GM10248 (cell line): ENCODE results near the gene RTL9.

ENCODE experiments used
- CTCF ChIA-PET: fragments of 300-600 bp; sonication (Branson Sonifier 250); formaldehyde crosslinking; extraction: SDS; loops from one replicate; lab custom pipeline; 2021; ENCODE audit warnings: antibody characterized with exemption; lab: Yijun Ruan, JAX
- POLR2A ChIA-PET: fragments of 350-650 bp; sonication (Branson Sonifier 250); formaldehyde crosslinking; extraction: SDS; loops from one replicate; lab custom pipeline; 2020; ENCODE audit warnings: antibody characterized with exemption; lab: Yijun Ruan, JAX
- DNase-seq: peaks from one replicate; pipeline ENCODE4 v3.0.0; 2012; ENCODE audit errors: extremely low spot score
- TF ChIP-seq, protein P1 (sequence below): IDR thresholded peaks from 2 replicates; pipeline ENCODE4 v1.5.1; 2012; ENCODE audit warnings: mild to moderate bottlenecking, low read depth; ENCODE audit errors: extremely low read depth, missing control alignments, control extremely low read depth

Gene RTL9

GRCh38 chrX:110394651-110395050, 36.0 kb downstream of the RTL9 start:
- ChIA-PET POLR2A (no interaction called here), CTCF (interaction anchor here (0.8 to 1.2 kb wide), 2 partner anchors 234 to 503 kb away, joined by 3 read pairs; no protein-coding TSS in a partner anchor)
- TF ChIP-seq, protein P1, sequence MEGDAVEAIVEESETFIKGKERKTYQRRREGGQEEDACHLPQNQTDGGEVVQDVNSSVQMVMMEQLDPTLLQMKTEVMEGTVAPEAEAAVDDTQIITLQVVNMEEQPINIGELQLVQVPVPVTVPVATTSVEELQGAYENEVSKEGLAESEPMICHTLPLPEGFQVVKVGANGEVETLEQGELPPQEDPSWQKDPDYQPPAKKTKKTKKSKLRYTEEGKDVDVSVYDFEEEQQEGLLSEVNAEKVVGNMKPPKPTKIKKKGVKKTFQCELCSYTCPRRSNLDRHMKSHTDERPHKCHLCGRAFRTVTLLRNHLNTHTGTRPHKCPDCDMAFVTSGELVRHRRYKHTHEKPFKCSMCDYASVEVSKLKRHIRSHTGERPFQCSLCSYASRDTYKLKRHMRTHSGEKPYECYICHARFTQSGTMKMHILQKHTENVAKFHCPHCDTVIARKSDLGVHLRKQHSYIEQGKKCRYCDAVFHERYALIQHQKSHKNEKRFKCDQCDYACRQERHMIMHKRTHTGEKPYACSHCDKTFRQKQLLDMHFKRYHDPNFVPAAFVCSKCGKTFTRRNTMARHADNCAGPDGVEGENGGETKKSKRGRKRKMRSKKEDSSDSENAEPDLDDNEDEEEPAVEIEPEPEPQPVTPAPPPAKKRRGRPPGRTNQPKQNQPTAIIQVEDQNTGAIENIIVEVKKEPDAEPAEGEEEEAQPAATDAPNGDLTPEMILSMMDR = no peak
- no peak for DNase-seq

GRCh38 chrX:110395877-110396276, 37.2 kb downstream of the RTL9 start:
- CTCF ChIA-PET = interaction anchor here (1.0 to 1.9 kb wide), 4 partner anchors 12 to 236 kb away, joined by 3 to 9 read pairs (median 3); no protein-coding TSS in a partner anchor
- POLR2A ChIA-PET = no interaction called here

GRCh38 chrX:110396735-110397134, 38.1 kb downstream of the RTL9 start:
- ChIA-PET CTCF (interaction anchor here (1.0 to 1.9 kb wide), 4 partner anchors 12 to 237 kb away, joined by 3 to 9 read pairs (median 3); no protein-coding TSS in a partner anchor), POLR2A (no interaction called here)
- TF ChIP-seq, protein P1 = no peak
- no peak for DNase-seq

More at GRCh38 chrX:110395877-110396276, 37.2 kb downstream of the RTL9 start:
- DNase-seq = no peak
- TF ChIP-seq, protein P1 = no peak

- TF ChIP-seq, protein P1 = no peak
- CTCF ChIA-PET = interaction anchor here (1.4 to 1.9 kb wide), 2 partner anchors 11 to 13 kb away, joined by 3 to 9 read pairs; no protein-coding TSS in a partner anchor
- POLR2A ChIA-PET = no interaction called here
- no peak for DNase-seq
These were observed 38.7 kb downstream of the RTL9 start for GRCh38 chrX:110397339-110397738.

GRCh38 chrX:110397904-110398303, 39.3 kb downstream of the RTL9 start:
- TF ChIP-seq, protein P1 = no peak
- ChIA-PET CTCF (interaction anchor here (1.4 to 1.9 kb wide), 2 partner anchors 10 to 13 kb away, joined by 3 to 9 read pairs; no protein-coding TSS in a partner anchor), POLR2A (no interaction called here)
- no peak for DNase-seq

DNA sequence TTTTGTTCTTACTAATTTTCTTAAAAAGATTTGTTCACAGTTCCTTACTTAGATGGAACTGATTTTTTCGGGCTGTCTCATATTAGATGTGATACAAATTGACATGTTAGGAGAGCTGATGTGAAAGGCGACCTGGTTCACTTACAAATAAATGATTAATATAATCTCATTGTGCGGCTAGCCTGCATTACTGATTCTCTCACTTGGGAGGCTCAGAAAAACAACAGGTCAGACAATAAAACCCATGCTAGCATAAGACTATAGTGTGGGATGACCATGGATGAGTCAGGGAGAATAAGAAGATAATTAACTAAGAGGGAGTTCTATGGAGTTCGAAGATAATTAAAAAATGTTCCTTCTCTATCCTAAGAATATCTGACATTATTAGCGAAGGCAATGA, 40.8 kb downstream of the RTL9 start:
- DNase-seq = no peak
- TF ChIP-seq, protein P1 = no peak
- ChIA-PET POLR2A (no interaction called here), CTCF (interaction anchor here (1.3 kb wide), 1 partner anchor 253 kb away, joined by 3 read pairs; no protein-coding TSS in a partner anchor)
